Cardiac fibroblast (primary cell): ENCODE data around the gene SLC9A2.
A peak's percentile ranks its signal among the peaks of the same experiment; 100 is the strongest.

Experiments
- DNase-seq, 2 donors: peaks; one replicate each; pipeline versions ENCODE4 v3.0.0 to v3.0.0-alpha.2; 2010; ENCODE audit warnings: low read depth in 2 of 2
- H3K4me3 ChIP-seq, 2 donors: replicated peaks in 1 of 2; 1 replicate in 1 of 2; 2 replicates in 1 of 2; pipeline ENCODE4 v1.5.1; 2011; ENCODE audit warnings: low read depth in 2 of 2, low read length in 2 of 2, mild to moderate bottlenecking in 2 of 2, moderate library complexity in 1 of 2
- CTCF ChIP-seq: IDR thresholded peaks from one replicate; pipeline ENCODE4 v1.5.1; 2011; ENCODE audit warnings: low read depth, mild to moderate bottlenecking, low read length, inconsistent platforms

SLC9A2 gene

GRCh38 chr2:102678442-102678841 is 59.1 kb downstream of the SLC9A2 start:
- no peak overlapping the region for H3K4me3 ChIP-seq
- DNase-seq, result no peak
- TF ChIP-seq CTCF, result no peak

- TF ChIP-seq CTCF, result no peak
- H3K4me3 ChIP-seq, result no peak overlapping the region
- DNase-seq, result no peak
These were observed 67.4 kb downstream of the SLC9A2 start for GRCh38 chr2:102686479-102687439.

GRCh38 chr2:102690012-102690411 is 70.7 kb downstream of the SLC9A2 start:
- DNase-seq, result no peak
- TF ChIP-seq CTCF, result no peak
- no peak overlapping the region for H3K4me3 ChIP-seq

GRCh38 chr2:102696463-102696862 is 77.1 kb downstream of the SLC9A2 start:
- TF ChIP-seq CTCF, result no peak
- no peak overlapping the region for H3K4me3 ChIP-seq
- DNase-seq, result no peak

GRCh38 chr2:102698369-102699111 is 79.2 kb downstream of the SLC9A2 start:
- no peak for TF ChIP-seq CTCF
- DNase-seq, result peak in 1 of 2 donors; percentile 46
- H3K4me3 ChIP-seq, result no peak overlapping the region

- no peak for TF ChIP-seq CTCF
- no peak for DNase-seq
- no peak overlapping the region for H3K4me3 ChIP-seq
These were observed 84.0 kb downstream of the SLC9A2 start for GRCh38 chr2:102703305-102703704.
